K562 (cell line): ENCODE measurements around the gene CD40. TPM values are rescaled to one million over a fixed set of nuclear protein-coding genes. Genes with fewer than 3 reads are reported as not detected.

Experiments
- ATAC-seq: fragments of 200-7000 bp; cut with Tn5 transposase; 3 replicates; pipeline ENCODE4 v1.9.1; 2020; ENCODE audit warnings: moderate library complexity
- BruUV-seq: library from RNA; stranded (reverse); fragments of 400-500 nt; replicated peaks from 2 replicates; lab custom pipeline; 2021; lab: Mats Ljungman, UMichigan
- CTCF ChIA-PET: fragments of 300-600 bp; formaldehyde crosslinking; extraction: SDS; loops from one replicate; lab custom pipeline; 2021; ENCODE audit warnings: low intra/inter-chr PET ratio; lab: Yijun Ruan, JAX
- POLR2A ChIA-PET: fragments of 300-600, 350-650 bp; sonication (Branson Sonifier 250); formaldehyde crosslinking; extraction: SDS; loops from one replicate; lab custom pipeline; 2021; ENCODE audit warnings: antibody characterized with exemption, inconsistent platforms; lab: Yijun Ruan, JAX
- DNase-seq, 4 experiments: peaks; one replicate each; pipeline versions ENCODE4 v3.0.0 to v3.0.0-alpha.2; 2011 to 2018; ENCODE audit warnings: low spot score in 3 of 4, mixed read lengths in 3 of 4; ENCODE audit errors: extremely low read depth in 1 of 4
- FAIRE-seq: peaks from 2 replicates; lab custom pipeline; 2011; peaks lifted over from hg19 to GRCh38; lab: Jason Lieb, UNC
- H2AFZ ChIP-seq: 2 replicates; pipeline ENCODE4 v1.6.0; 2011; ENCODE audit warnings: low read depth, low read length, control low read depth, inconsistent platforms
- H3K27ac ChIP-seq: fragments of 200-600 bp; 3 replicates; pipeline ENCODE4 v1.8.0; 2011; ENCODE audit warnings: low read depth, mild to moderate bottlenecking, control low read depth, inconsistent platforms, low read length, moderate library complexity, mixed read lengths; ENCODE audit errors: extremely low read depth
- H3K27me3 ChIP-seq, 2 experiments: fragments of 300-600 bp in 1 of 2; 2 replicates in 1 of 2; 3 replicates in 1 of 2; pipeline versions ENCODE4 v1.6.0 to v1.8.0; 2011; ENCODE audit warnings: inconsistent platforms in 2 of 2, low read length in 2 of 2, mild to moderate bottlenecking in 1 of 2, mixed read lengths in 1 of 2, moderate library complexity in 1 of 2; ENCODE audit not compliant: control insufficient read depth in 2 of 2, insufficient read depth in 2 of 2
- H3K36me3 ChIP-seq: fragments of 300-600 bp; 3 replicates; pipeline ENCODE4 v1.8.0; 2011; ENCODE audit warnings: mild to moderate bottlenecking, low read length, inconsistent platforms; ENCODE audit not compliant: control insufficient read depth, insufficient read depth
- H3K4me1 ChIP-seq, 2 experiments: fragments of 200-600 bp in 1 of 2; replicated peaks in 1 of 2; 2 replicates in 1 of 2; 3 replicates in 1 of 2; pipeline versions ENCODE4 v1.5.1 to v1.8.0; 2011; ENCODE audit warnings: inconsistent platforms in 2 of 2, low read length in 2 of 2, mild to moderate bottlenecking in 1 of 2, mixed read lengths in 1 of 2, moderate library complexity in 1 of 2; ENCODE audit not compliant: control insufficient read depth in 2 of 2, insufficient read depth in 2 of 2
- H3K4me2 ChIP-seq: 2 replicates; pipeline ENCODE4 v1.6.1; 2011; ENCODE audit warnings: low read length, control low read depth, inconsistent platforms, mixed read lengths; ENCODE audit not compliant: insufficient read depth
- H3K4me3 ChIP-seq: fragments of 200-600 bp; sonication (generic), shearing (Covaris generic); 2 replicates; pipeline ENCODE4 v1.5.1; 2016; ENCODE audit warnings: control low read depth, inconsistent platforms
- H3K79me2 ChIP-seq: fragments of 200-600 bp; 3 replicates; pipeline ENCODE4 v1.8.0; 2011; ENCODE audit warnings: low read length, inconsistent platforms; ENCODE audit not compliant: control insufficient read depth, insufficient read depth
- H3K9ac ChIP-seq, 2 experiments: 2 replicates each; pipeline versions ENCODE4 v1.6.0 to v1.6.1; 2011; ENCODE audit warnings: low read depth in 2 of 2, low read length in 2 of 2, control low read depth in 1 of 2, inconsistent platforms in 1 of 2, mild to moderate bottlenecking in 1 of 2, mixed read lengths in 1 of 2; ENCODE audit not compliant: insufficient read depth in 1 of 2
- H3K9me1 ChIP-seq: one replicate; pipeline ENCODE4 v1.6.0; 2011; ENCODE audit warnings: inconsistent platforms, mild to moderate bottlenecking, low read length, moderate library complexity; ENCODE audit not compliant: control insufficient read depth, insufficient read depth
- H3K9me3 ChIP-seq: replicated peaks from 2 replicates; pipeline ENCODE4 v1.5.1; 2011; ENCODE audit warnings: low read depth, low read length, inconsistent platforms; ENCODE audit not compliant: control insufficient read depth, insufficient read depth
- H4K20me1 ChIP-seq: replicated peaks from 2 replicates; pipeline ENCODE4 v1.6.1; 2011; ENCODE audit warnings: low read length, inconsistent platforms, mixed read lengths; ENCODE audit not compliant: control insufficient read depth, insufficient read depth
- E2F6 ChIP-seq, 2 experiments: IDR thresholded peaks; 2 replicates each; pipeline ENCODE4 v1.6.1; 2011; ENCODE audit warnings: borderline replicate concordance in 1 of 2, control low read depth in 1 of 2, low read depth in 1 of 2, low read length in 1 of 2, mild to moderate bottlenecking in 1 of 2, mixed read lengths in 1 of 2, moderate library complexity in 1 of 2; ENCODE audit not compliant: insufficient read depth in 1 of 2, insufficient read length in 1 of 2, poor library complexity in 1 of 2, severe bottlenecking in 1 of 2; ENCODE audit errors: extremely low read depth in 1 of 2
- ELK3 ChIP-seq: fragments of 450-650 bp; formaldehyde crosslinking; IDR thresholded peaks from 2 replicates; pipeline ENCODE4 v1.4.0; 2020; ENCODE audit warnings: mild to moderate bottlenecking
- GTF3C2 ChIP-seq: IDR thresholded peaks from 3 replicates; pipeline ENCODE4 v1.6.1; 2011; ENCODE audit warnings: borderline replicate concordance, mild to moderate bottlenecking, moderate library complexity; ENCODE audit not compliant: insufficient read length; ENCODE audit errors: extremely low read depth
- PATZ1 ChIP-seq: fragments of 250-450 bp; sonication (Bioruptor Pico); IDR thresholded peaks from 2 replicates; pipeline ENCODE4 v1.5.0; 2020; ENCODE audit warnings: mild to moderate bottlenecking, borderline replicate concordance
- SNIP1 ChIP-seq: fragments of 450-650 bp; IDR thresholded peaks from 2 replicates; pipeline ENCODE4 v1.7.1; 2017; ENCODE audit warnings: low read depth, mild to moderate bottlenecking
- ZBTB34 ChIP-seq: fragments of 250-450 bp; sonication (Bioruptor Pico); IDR thresholded peaks from 2 replicates; pipeline ENCODE4 v1.8.0; 2021; ENCODE audit warnings: mild to moderate bottlenecking, moderate library complexity
- ZNF197 ChIP-seq: fragments of 200-800 bp; sonication (Bioruptor generic); IDR thresholded peaks from 2 replicates; pipeline ENCODE4 v1.6.1; 2016; ENCODE audit warnings: low read depth, missing genetic modification characterization, missing compliant biosample characterization
- WGBS: fragments of 100-300 bp; shearing (Covaris generic); methylation state at CpG from one replicate; pipeline ENCODE4 v1.1.6; 2016; ENCODE audit warnings: low coverage, mixed read lengths; ENCODE audit not compliant: insufficient coverage; ENCODE audit errors: missing lambda C conversion rate; 5-methylcytosine and 5-hydroxymethylcytosine counted together
- in situ Hi-C: fragments of 300-500 bp; cut with MboI; formaldehyde crosslinking; loops from 4 replicates; pipeline ENCODE4 v1.15.0; 2018; ENCODE audit warnings: inconsistent platforms, mixed read lengths
- intact Hi-C: fragments of 100-400 bp; cut with micrococcal nuclease; formaldehyde crosslinking; loops from 2 replicates; pipeline ENCODE4 v1.14.2; 2022
- polyA plus RNA-seq, 8 experiments: library from polyadenylated mRNA; depleted of rRNA in 4 of 8; stranded (reverse) in 5 of 8; unstranded in 3 of 8; fragments of >200 nt; fragmentation: Nextera tagmentation in 2 of 8; fragmentation: Illumina TruSeq in 1 of 8; extraction: Ambion mirVana in 2 of 8; extraction: Trizol in 1 of 8; gene quantifications; 2 replicates each; pipeline versions ENCODE4 v1.2.1 to v1.2.3, GENCODE V29; 2011 to 2014; ENCODE audit warnings: inconsistent platforms in 1 of 8, missing spikeins in 1 of 8
- total RNA-seq, 7 experiments: library from RNA; depleted of rRNA in 6 of 7; stranded (reverse); fragments of >200 nt in 6 of 7; fragmentation: Illumina TruSeq in 2 of 7; extraction: Trizol in 2 of 7; gene quantifications; 2 replicates each; pipeline versions ENCODE4 v1.2.1 to v1.2.3, GENCODE V29; 2011 to 2021; ENCODE audit warnings: low replicate concordance in 1 of 7

CD40 gene
- total and polyA plus RNA-seq, 9 of the 15 experiments (the other 6 are each of a cell fraction or from before 2014, with no cell fraction given), result 0.76 to 3.7 (median 1.6) TPM

GRCh38 chr20:46113113-46113470 lies 5.0 kb upstream of the CD40 start (continued):
- TF ChIP-seq ELK3 (CRISPR knock-in tag), result no peak
- TF ChIP-seq PATZ1 (CRISPR knock-in tag), result no peak
- no peak for TF ChIP-seq ZNF197 (CRISPR knock-in tag)
- no peak for TF ChIP-seq E2F6 (IDR thresholded peaks at IDR 0.05; ENCODE audit: borderline replicate concordance in 1 of 2, extremely low read depth in 1 of 2, insufficient read depth in 1 of 2, insufficient read length in 1 of 2, low read depth in 1 of 2, low read length in 1 of 2, poor library complexity in 1 of 2, severe bottlenecking in 1 of 2)

- FAIRE-seq, result no peak
- intact Hi-C loops (no loop called here), in situ Hi-C loops (no loop called here)
- H3K79me2 ChIP-seq, result no peaks in the 10 kb centered on the region
- H3K4me3 ChIP-seq, result no peak overlapping the region
- no TSS peak for BruUV-seq
- 0 out of 2 replicates have a peak, but pooled peaks cover 9% of the 10 kb centered on the region for H4K20me1 ChIP-seq
- peaks cover 0 to 12% of the 10 kb centered on the region in 2 experiments; a peak in 2 of 5 replicates for H3K4me1 ChIP-seq
- H3K27me3 ChIP-seq, result peaks cover 11 to 18% of the 10 kb centered on the region in 2 experiments
- ChIA-PET POLR2A (no interaction called here), CTCF (no interaction called here)
- no peak overlapping the region for H3K4me2 ChIP-seq
- ATAC-seq, result no peak
- no peak overlapping the region for H3K9ac ChIP-seq
- 8% methylated on average over 2 of the region's 2 CpGs for WGBS
- DNase-seq, result no peak
- no peaks in the 10 kb centered on the region for H3K9me1 ChIP-seq
- H3K27ac ChIP-seq, result no peak overlapping the region
- H3K36me3 ChIP-seq, result no peaks in the 10 kb centered on the region
- 0 out of 2 replicates have a peak, but pooled peaks cover 1% of the 10 kb centered on the region for H3K9me3 ChIP-seq
- no peak overlapping the region for H2AFZ ChIP-seq
- TF ChIP-seq SNIP1 (no peak), ZBTB34 (no peak), E2F6 (IDR thresholded peaks at IDR 0.05; ENCODE audit: borderline replicate concordance in 1 of 2, extremely low read depth in 1 of 2, insufficient read depth in 1 of 2, insufficient read length in 1 of 2, low read depth in 1 of 2, low read length in 1 of 2, poor library complexity in 1 of 2, severe bottlenecking in 1 of 2) (no peak), GTF3C2 (no peak)
These were observed 3.7 kb upstream of the CD40 start for GRCh38 chr20:46114449-46114848.
